Hematopoietic multipotent progenitor cell treated with erythropoietin and hydrocortisone succinate and interleukin-3 and kit ligand, for 6 days (in vitro differentiated cells): ENCODE data around the gene RAET1G.
"Not testable (repeated sequence)": the region's sequence is repeated elsewhere in the genome, so short reads cannot be mapped to it uniquely, and the experiment has no call there.

Experiments used
- DNase-seq: peaks from one replicate; pipeline ENCODE4 v3.0.0-alpha.2; 2015

The RAET1G gene

GRCh38 chr6:149953934-149954327 lies 31.0 kb upstream of the RAET1G start:
- not testable (repeated sequence) for DNase-seq

GRCh38 chr6:149953390-149953789 lies 30.5 kb upstream of the RAET1G start:
- not testable (repeated sequence) for DNase-seq

- DNase-seq: no peak
Observed at GRCh38 chr6:149951626-149952025, 28.7 kb upstream of the RAET1G start.

GRCh38 chr6:149951096-149951495 lies 28.2 kb upstream of the RAET1G start:
- DNase-seq: no peak

- DNase-seq: no peak
Observed at GRCh38 chr6:149950423-149950822, 27.5 kb upstream of the RAET1G start.

GRCh38 chr6:149948616-149949015 lies 25.7 kb upstream of the RAET1G start:
- no peak for DNase-seq

- DNase-seq: no peak
Observed at GRCh38 chr6:149948011-149948410, 25.1 kb upstream of the RAET1G start.

GRCh38 chr6:149947533-149947932 lies 24.6 kb upstream of the RAET1G start:
- not testable (repeated sequence) for DNase-seq

GRCh38 chr6:149946631-149947030 lies 23.7 kb upstream of the RAET1G start:
- not testable (repeated sequence) for DNase-seq

- not testable (repeated sequence) for DNase-seq
Observed at GRCh38 chr6:149945276-149945675, 22.4 kb upstream of the RAET1G start.

GRCh38 chr6:149943321-149943720 lies 20.4 kb upstream of the RAET1G start:
- not testable (repeated sequence) for DNase-seq

GRCh38 chr6:149942461-149942829 lies 19.5 kb upstream of the RAET1G start:
- DNase-seq: no peak

GRCh38 chr6:149941583-149942460 lies 18.9 kb upstream of the RAET1G start, which contains the start of gene ULBP2:
Gene ULBP2 (plus strand): TSS chr6:149942014. CDS start chr6:149942073, 59 bp downstream.
- DNase-seq: peak; percentile 89

- no peak for DNase-seq
Observed at GRCh38 chr6:149940672-149940982, 17.7 kb upstream of the RAET1G start.

GRCh38 chr6:149939909-149940671 lies 17.2 kb upstream of the RAET1G start:
- no peak for DNase-seq

GRCh38 chr6:149939356-149939648 lies 16.4 kb upstream of the RAET1G start:
- DNase-seq: no peak

GRCh38 chr6:149938571-149939355 lies 15.8 kb upstream of the RAET1G start:
- DNase-seq: no peak

- not testable (repeated sequence) for DNase-seq
Observed at GRCh38 chr6:149938013-149938570, 15.2 kb upstream of the RAET1G start.

GRCh38 chr6:149936743-149937142 lies 13.8 kb upstream of the RAET1G start:
- no peak for DNase-seq

GRCh38 chr6:149935668-149936067 lies 12.7 kb upstream of the RAET1G start:
- DNase-seq: no peak

GRCh38 chr6:149935246-149935645 lies 12.3 kb upstream of the RAET1G start:
- DNase-seq: no peak

- peak; percentile 85 for DNase-seq
Observed at GRCh38 chr6:149934249-149935156, 11.6 kb upstream of the RAET1G start.
